Measurements from ENCODE around the gene MET. TPM values are rescaled to one million over a fixed set of nuclear protein-coding genes. Genes with fewer than 3 reads are reported as not detected.
"Not testable (repeated sequence)": the region's sequence is repeated elsewhere in the genome, so short reads cannot be mapped to it uniquely, and the experiment has no call there.

MET gene
- polyA plus RNA-seq, 10 donors: 8.5 to 17.2 (median 12.3) TPM

GRCh38 chr7:116697761-116698160, 25.8 kb downstream of the MET start:
- DNase-seq: no peak

- DNase-seq: no peak
These were observed 26.4 kb downstream of the MET start for GRCh38 chr7:116698396-116698795.

GRCh38 chr7:116698930-116699721, 27.1 kb downstream of the MET start:
- DNase-seq: no peak

GRCh38 chr7:116699722-116700120, 27.7 kb downstream of the MET start:
- no peak for DNase-seq

GRCh38 chr7:116702046-116702785, 30.2 kb downstream of the MET start:
- DNase-seq: peak in 2 of 3 donors; percentile 32 to 48

GRCh38 chr7:116704650-116705228, 32.7 kb downstream of the MET start:
- DNase-seq: no peak

GRCh38 chr7:116705419-116705818, 33.4 kb downstream of the MET start:
- no peak for DNase-seq

GRCh38 chr7:116706668-116707126, 34.7 kb downstream of the MET start:
- no peak for DNase-seq

GRCh38 chr7:116707289-116707688, 35.3 kb downstream of the MET start:
- no peak for DNase-seq

- no peak for DNase-seq
These were observed 36.3 kb downstream of the MET start for GRCh38 chr7:116708248-116708647.

GRCh38 chr7:116708861-116709260, 36.9 kb downstream of the MET start:
- DNase-seq: no peak

GRCh38 chr7:116709336-116709735, 37.3 kb downstream of the MET start:
- no peak for DNase-seq

- DNase-seq: no peak
These were observed 38.9 kb downstream of the MET start for GRCh38 chr7:116710764-116711452.

- no peak for DNase-seq
These were observed 39.8 kb downstream of the MET start for GRCh38 chr7:116711790-116712189.

- no peak for DNase-seq
These were observed 41.5 kb downstream of the MET start for GRCh38 chr7:116713500-116713899.

GRCh38 chr7:116713918-116714317, 41.9 kb downstream of the MET start:
- peak in 1 of 3 donors; percentile 85 for DNase-seq

- DNase-seq: no peak
These were observed 43.1 kb downstream of the MET start for GRCh38 chr7:116715077-116715476.

GRCh38 chr7:116717137-116717536, 45.1 kb downstream of the MET start:
- no peak for DNase-seq

GRCh38 chr7:116723959-116724529, 52.0 kb downstream of the MET start:
- not testable (repeated sequence) for DNase-seq

GRCh38 chr7:116724560-116725231, 52.7 kb downstream of the MET start:
- no peak for DNase-seq

- DNase-seq: no peak
These were observed 54.2 kb downstream of the MET start for GRCh38 chr7:116726149-116726548.

All from muscle of back (tissue), 11 donors.